Endothelial cell of umbilical vein (primary cell): ENCODE measurements around the gene SLC22A8. TPM values are rescaled to one million over a fixed set of nuclear protein-coding genes. Genes with fewer than 3 reads are reported as not detected.

Experiments
- BruUV-seq: library from RNA; stranded (reverse); fragments of 400-500 nt; replicated peaks from 2 replicates; lab custom pipeline; 2021; lab: Mats Ljungman, UMichigan
- CTCF ChIA-PET: fragments of 300-600, 350-600 bp; sonication (Branson Sonifier 250); formaldehyde crosslinking; loops from one replicate; lab custom pipeline; 2021; ENCODE audit warnings: antibody characterized with exemption, inconsistent platforms; lab: Charles Lee
- POLR2A ChIA-PET: fragments of 300-600, 350-600 bp; sonication (Branson Sonifier 250); formaldehyde crosslinking; loops from one replicate; lab custom pipeline; 2021; ENCODE audit warnings: antibody characterized with exemption, inconsistent platforms; lab: Charles Lee
- DNase-seq: peaks from one replicate; pipeline ENCODE4 v3.0.0-alpha.2; 2011; ENCODE audit warnings: low read depth, low spot score
- FAIRE-seq: peaks from 2 replicates; lab custom pipeline; 2011; peaks lifted over from hg19 to GRCh38; lab: Jason Lieb, UNC
- H2AFZ ChIP-seq: 2 replicates; pipeline ENCODE4 v1.6.0; 2012; ENCODE audit warnings: low read depth, low read length, control low read depth, inconsistent platforms
- H3K27ac ChIP-seq: 2 replicates; pipeline ENCODE4 v1.5.1; 2011; ENCODE audit warnings: low read depth, mild to moderate bottlenecking, control low read depth, low read length, moderate library complexity; ENCODE audit not compliant: insufficient read depth
- H3K27me3 ChIP-seq, 2 experiments: 2 replicates each; pipeline versions ENCODE4 v1.6.0 to v1.6.1; 2011; ENCODE audit warnings: low read length in 2 of 2, mixed read lengths in 1 of 2; ENCODE audit not compliant: control insufficient read depth in 2 of 2, insufficient read depth in 2 of 2
- H3K36me3 ChIP-seq, 2 experiments: 2 replicates in 1 of 2; 3 replicates in 1 of 2; pipeline ENCODE4 v1.5.1; 2011; ENCODE audit warnings: low read length in 2 of 2, mild to moderate bottlenecking in 1 of 2, moderate library complexity in 1 of 2; ENCODE audit not compliant: control insufficient read depth in 2 of 2, insufficient read depth in 2 of 2; ENCODE audit errors: extremely low read depth in 1 of 2
- H3K4me1 ChIP-seq: 3 replicates; pipeline ENCODE4 v1.5.1; 2011; ENCODE audit warnings: mild to moderate bottlenecking, low read length; ENCODE audit not compliant: control insufficient read depth, insufficient read depth; ENCODE audit errors: extremely low read depth
- H3K4me2 ChIP-seq: 2 replicates; pipeline ENCODE4 v1.6.1; 2011; ENCODE audit warnings: low read length, control low read depth, mixed read lengths; ENCODE audit not compliant: insufficient read depth
- H3K4me3 ChIP-seq, 3 experiments: fragments of 200-600 bp in 1 of 3; sonication (generic), shearing (Covaris generic) in 1 of 3; replicated peaks in 1 of 3; 2 replicates each; pipeline ENCODE4 v1.5.1; 2011 to 2016; ENCODE audit warnings: control low read depth in 3 of 3, low read length in 3 of 3, mild to moderate bottlenecking in 2 of 3, inconsistent platforms in 1 of 3, low read depth in 1 of 3, moderate library complexity in 1 of 3; ENCODE audit not compliant: insufficient read depth in 1 of 3
- H3K79me2 ChIP-seq: 2 replicates; pipeline ENCODE4 v1.6.0; 2012; ENCODE audit warnings: low read length, inconsistent platforms; ENCODE audit not compliant: control insufficient read depth, insufficient read depth
- H3K9ac ChIP-seq: replicated peaks from 2 replicates; pipeline ENCODE3; 2011; ENCODE audit warnings: low read length, control low read depth; ENCODE audit not compliant: insufficient read depth; ENCODE audit errors: extremely low read depth
- H3K9me1 ChIP-seq: replicated peaks from 3 replicates; pipeline ENCODE4 v1.6.0; 2011; ENCODE audit warnings: mild to moderate bottlenecking, low read length; ENCODE audit not compliant: control insufficient read depth, insufficient read depth; ENCODE audit errors: extremely low read depth
- H3K9me3 ChIP-seq: replicated peaks from 2 replicates; pipeline ENCODE4 v1.5.1; 2012; ENCODE audit warnings: low read length, inconsistent platforms; ENCODE audit not compliant: control insufficient read depth, insufficient read depth
- H4K20me1 ChIP-seq: replicated peaks from 2 replicates; pipeline ENCODE3; 2011; ENCODE audit warnings: mild to moderate bottlenecking, low read length; ENCODE audit not compliant: control insufficient read depth, insufficient read depth; ENCODE audit errors: extremely low read depth
- EZH2 ChIP-seq: IDR thresholded peaks from 2 replicates; pipeline ENCODE4 v1.6.1; 2012; ENCODE audit warnings: borderline replicate concordance, low read depth, mild to moderate bottlenecking, moderate library complexity, low read length, inconsistent platforms; ENCODE audit not compliant: severe bottlenecking
- GATA2 ChIP-seq: IDR thresholded peaks from 2 replicates; pipeline ENCODE4 v1.7.0; 2011; ENCODE audit warnings: low read depth, mild to moderate bottlenecking, moderate library complexity, mixed read lengths, low read length; ENCODE audit not compliant: insufficient read length, insufficient read depth
- JUN ChIP-seq: IDR thresholded peaks from 2 replicates; pipeline ENCODE4 v1.6.1; 2011; ENCODE audit warnings: borderline replicate concordance, low read depth; ENCODE audit not compliant: insufficient read length, insufficient read depth
- POLR2AphosphoS5 ChIP-seq: IDR thresholded peaks from 2 replicates; pipeline ENCODE4 v1.6.1; 2012; ENCODE audit warnings: low read depth, mild to moderate bottlenecking, control low read depth, low read length, moderate library complexity; ENCODE audit not compliant: insufficient read depth
- dilution Hi-C: fragments of 300-500 bp; cut with MboI; formaldehyde crosslinking; loops from one replicate; pipeline ENCODE4 v1.15.0; 2019; ENCODE audit warnings: low sequenced_read_pairs; ENCODE audit not compliant: extremely low pct_ligation_motif_present
- intact Hi-C: fragments of 100-400 bp; cut with micrococcal nuclease; formaldehyde crosslinking; loops from one replicate; pipeline ENCODE4 v1.10.0; 2022
- polyA plus RNA-seq, 4 experiments: library from polyadenylated mRNA; depleted of rRNA in 3 of 4; stranded (reverse) in 3 of 4; unstranded in 1 of 4; fragments of >200 nt; gene quantifications; 2 replicates each; pipeline versions ENCODE4 v1.2.1 to v1.2.3, GENCODE V29; 2011 to 2012; ENCODE audit warnings: missing spikeins in 1 of 4
- total RNA-seq: library from RNA; stranded (reverse); gene quantifications from 2 replicates; pipeline ENCODE4 v1.2.3, GENCODE V29; 2021
- TF ChIP-seq, protein P1 (sequence below), 2 donors: IDR thresholded peaks; 1 replicate in 1 of 2; 2 replicates in 1 of 2; pipeline ENCODE4 v1.5.1; 2011; ENCODE audit warnings: low read length in 2 of 2, mild to moderate bottlenecking in 2 of 2, moderate library complexity in 2 of 2, control low read depth in 1 of 2, inconsistent platforms in 1 of 2, low read depth in 1 of 2; ENCODE audit not compliant: insufficient read depth in 1 of 2; ENCODE audit errors: extremely low read depth in 1 of 2
- TF ChIP-seq, protein P2 (sequence below): IDR thresholded peaks from 2 replicates; pipeline ENCODE4 v1.6.1; 2011; ENCODE audit not compliant: insufficient read depth, insufficient read length

Gene SLC22A8
- total and polyA plus RNA-seq, 2 donors (not counting 3 experiments of a cell fraction or from before 2014, with no cell fraction given) = not detected

DNA sequence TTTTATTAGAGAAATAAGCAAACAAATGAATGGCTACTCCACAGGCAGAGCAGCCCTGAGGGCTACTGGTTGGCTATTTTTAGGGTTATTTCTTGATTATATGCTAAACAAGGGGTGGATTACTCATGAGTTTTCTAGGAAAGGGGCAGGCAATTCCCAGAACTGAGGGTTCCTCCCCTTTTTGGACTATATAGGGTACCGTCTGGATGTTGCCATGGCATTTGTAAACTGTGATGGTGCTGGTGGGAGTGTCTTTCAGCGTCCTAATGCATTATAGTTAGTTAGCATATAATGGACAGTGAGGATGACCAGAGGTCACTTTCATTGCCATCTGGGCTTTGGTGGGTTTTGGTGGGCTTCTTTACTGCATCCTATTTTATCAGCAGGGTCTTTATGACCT lies 50.1 kb downstream of the SLC22A8 start:
- dilution Hi-C loops (no loop called here), intact Hi-C loops (no loop called here)
- Histone ChIP-seq H3K4me2 (no peak overlapping the region), H3K36me3 (no peaks in the 10 kb centered on the region), H3K4me1 (no peaks in the 10 kb centered on the region), H3K9ac (no peak overlapping the region), H3K9me3 (no peaks in the 10 kb centered on the region), H3K79me2 (no peaks in the 10 kb centered on the region), H3K27ac (no peak overlapping the region), H3K9me1 (no peaks in the 10 kb centered on the region), H3K27me3 (peaks cover 8 to 15% of the 10 kb centered on the region in 2 experiments), H4K20me1 (no peaks in the 10 kb centered on the region), H2AFZ (no peak overlapping the region), H3K4me3 (no peak overlapping the region)
- no TSS peak for BruUV-seq
- POLR2A ChIA-PET = no interaction called here
- TF ChIP-seq, protein P1, sequence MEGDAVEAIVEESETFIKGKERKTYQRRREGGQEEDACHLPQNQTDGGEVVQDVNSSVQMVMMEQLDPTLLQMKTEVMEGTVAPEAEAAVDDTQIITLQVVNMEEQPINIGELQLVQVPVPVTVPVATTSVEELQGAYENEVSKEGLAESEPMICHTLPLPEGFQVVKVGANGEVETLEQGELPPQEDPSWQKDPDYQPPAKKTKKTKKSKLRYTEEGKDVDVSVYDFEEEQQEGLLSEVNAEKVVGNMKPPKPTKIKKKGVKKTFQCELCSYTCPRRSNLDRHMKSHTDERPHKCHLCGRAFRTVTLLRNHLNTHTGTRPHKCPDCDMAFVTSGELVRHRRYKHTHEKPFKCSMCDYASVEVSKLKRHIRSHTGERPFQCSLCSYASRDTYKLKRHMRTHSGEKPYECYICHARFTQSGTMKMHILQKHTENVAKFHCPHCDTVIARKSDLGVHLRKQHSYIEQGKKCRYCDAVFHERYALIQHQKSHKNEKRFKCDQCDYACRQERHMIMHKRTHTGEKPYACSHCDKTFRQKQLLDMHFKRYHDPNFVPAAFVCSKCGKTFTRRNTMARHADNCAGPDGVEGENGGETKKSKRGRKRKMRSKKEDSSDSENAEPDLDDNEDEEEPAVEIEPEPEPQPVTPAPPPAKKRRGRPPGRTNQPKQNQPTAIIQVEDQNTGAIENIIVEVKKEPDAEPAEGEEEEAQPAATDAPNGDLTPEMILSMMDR (IDR thresholded peaks at IDR 0.05; ENCODE audit: extremely low read depth in 1 of 2, insufficient read depth in 1 of 2, low read depth in 1 of 2, low read length in 2 of 2) = no peak
- TF ChIP-seq EZH2 (no peak), JUN (no peak), POLR2AphosphoS5 (no peak), GATA2 (no peak)
- TF ChIP-seq, protein P2, sequence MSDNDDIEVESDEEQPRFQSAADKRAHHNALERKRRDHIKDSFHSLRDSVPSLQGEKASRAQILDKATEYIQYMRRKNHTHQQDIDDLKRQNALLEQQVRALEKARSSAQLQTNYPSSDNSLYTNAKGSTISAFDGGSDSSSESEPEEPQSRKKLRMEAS = no peak
- DNase-seq (no peak), FAIRE-seq (no peak)
- CTCF ChIA-PET = no interaction called here
